VCaP (cell line): ENCODE results near the gene NAA15.

Experiments used
- H3K27ac ChIP-seq: fragments of 450-650 bp; 2 replicates; pipeline ENCODE4 v1.5.1; 2017
- TF ChIP-seq, protein P1 (sequence below): fragments of 450-650 bp; conservative IDR thresholded peaks from 2 replicates; pipeline ENCODE4 v1.5.1; 2017; ENCODE audit warnings: mild to moderate bottlenecking, moderate library complexity

Gene NAA15

DNA sequence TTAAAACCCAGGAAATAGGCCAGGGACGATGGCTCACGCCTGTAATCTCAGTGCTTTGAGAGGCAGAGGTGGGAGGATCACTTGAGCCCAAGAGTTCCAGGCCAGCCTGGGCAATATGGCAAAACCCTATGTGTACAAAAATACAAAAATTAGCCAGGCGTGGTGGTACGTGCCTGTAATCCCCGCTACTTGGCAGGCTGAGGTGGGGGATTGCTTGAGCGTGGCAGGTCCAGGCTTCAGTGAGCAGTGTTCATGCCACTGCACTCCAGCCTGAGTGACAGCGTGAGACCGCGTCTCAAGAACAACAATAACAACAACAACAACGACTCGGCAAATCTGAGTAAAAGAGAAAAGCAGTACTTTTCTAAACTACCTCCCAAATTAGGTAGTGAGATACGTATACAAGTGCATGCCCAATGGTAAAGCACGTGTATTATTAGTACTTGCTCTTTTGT is 13.9 kb downstream of the NAA15 start:
- TF ChIP-seq, protein P1, sequence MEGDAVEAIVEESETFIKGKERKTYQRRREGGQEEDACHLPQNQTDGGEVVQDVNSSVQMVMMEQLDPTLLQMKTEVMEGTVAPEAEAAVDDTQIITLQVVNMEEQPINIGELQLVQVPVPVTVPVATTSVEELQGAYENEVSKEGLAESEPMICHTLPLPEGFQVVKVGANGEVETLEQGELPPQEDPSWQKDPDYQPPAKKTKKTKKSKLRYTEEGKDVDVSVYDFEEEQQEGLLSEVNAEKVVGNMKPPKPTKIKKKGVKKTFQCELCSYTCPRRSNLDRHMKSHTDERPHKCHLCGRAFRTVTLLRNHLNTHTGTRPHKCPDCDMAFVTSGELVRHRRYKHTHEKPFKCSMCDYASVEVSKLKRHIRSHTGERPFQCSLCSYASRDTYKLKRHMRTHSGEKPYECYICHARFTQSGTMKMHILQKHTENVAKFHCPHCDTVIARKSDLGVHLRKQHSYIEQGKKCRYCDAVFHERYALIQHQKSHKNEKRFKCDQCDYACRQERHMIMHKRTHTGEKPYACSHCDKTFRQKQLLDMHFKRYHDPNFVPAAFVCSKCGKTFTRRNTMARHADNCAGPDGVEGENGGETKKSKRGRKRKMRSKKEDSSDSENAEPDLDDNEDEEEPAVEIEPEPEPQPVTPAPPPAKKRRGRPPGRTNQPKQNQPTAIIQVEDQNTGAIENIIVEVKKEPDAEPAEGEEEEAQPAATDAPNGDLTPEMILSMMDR = no peak

DNA sequence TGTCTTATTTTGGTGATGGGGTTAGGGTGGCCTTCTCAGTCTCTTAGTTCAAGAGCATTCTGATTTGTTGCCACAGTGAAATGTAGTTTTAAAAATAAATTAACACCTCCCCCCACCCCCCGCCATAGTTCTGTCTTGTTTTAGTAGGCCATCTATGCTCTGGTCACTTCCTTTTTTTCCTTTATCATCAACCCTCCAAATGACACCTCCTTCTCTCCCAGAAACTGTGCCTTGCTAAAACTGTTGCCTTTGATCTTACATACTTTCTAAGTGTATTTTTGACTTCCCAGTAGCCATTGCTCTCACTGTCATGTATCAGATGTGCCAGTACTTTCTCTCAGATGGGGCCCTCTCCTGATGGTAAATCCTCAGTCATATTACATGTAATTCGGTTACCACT is 15.4 kb downstream of the NAA15 start:
- TF ChIP-seq, protein P1 = no peak
- peak overlapping the region; percentile 29 for H3K27ac ChIP-seq

More for the DNA sequence above, 13.9 kb downstream of the NAA15 start:
- peak overlapping the region; percentile 29; the same call in 1 of the 2 replicates for H3K27ac ChIP-seq

DNA sequence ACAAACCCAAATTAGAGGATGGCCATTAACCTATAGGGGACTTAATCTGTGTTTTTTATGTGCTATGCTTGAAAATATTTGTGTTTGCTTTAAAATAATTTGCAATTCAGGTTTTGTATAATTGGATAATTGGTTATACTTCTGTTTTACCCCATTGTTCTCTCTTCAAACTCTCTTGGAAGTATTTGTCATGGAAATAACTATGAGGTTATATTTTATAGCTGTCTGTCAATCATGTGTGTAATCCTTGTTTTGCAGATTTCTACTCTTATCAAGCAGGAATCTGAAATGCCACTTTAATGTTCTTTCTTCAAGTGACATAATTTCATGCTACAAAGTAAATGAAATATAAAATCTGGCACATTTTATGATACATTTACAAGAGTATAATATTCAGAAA is 16.3 kb downstream of the NAA15 start:
- H3K27ac ChIP-seq = no peak overlapping the region
- TF ChIP-seq, protein P1 = no peak

DNA sequence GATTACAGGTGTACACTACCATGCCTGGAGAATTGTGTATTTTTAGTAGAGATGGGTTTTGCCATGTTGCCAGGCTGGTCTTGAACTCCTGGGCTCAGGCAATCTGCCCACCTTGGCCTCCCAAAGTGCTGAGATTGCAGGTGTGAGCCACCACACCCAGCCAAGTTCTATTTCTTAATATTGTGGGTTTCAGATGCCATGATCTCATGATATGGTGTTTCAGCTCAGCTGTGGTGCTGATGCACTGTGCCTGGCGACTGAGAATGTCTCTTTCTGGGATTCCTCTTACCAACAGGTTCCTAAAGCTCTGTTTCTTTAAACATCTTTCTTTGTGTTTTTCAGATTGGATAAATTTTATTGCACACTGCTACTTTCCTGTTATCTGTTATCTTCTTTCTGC is 18.3 kb downstream of the NAA15 start:
- TF ChIP-seq, protein P1 = no peak
- no peak overlapping the region for H3K27ac ChIP-seq

DNA sequence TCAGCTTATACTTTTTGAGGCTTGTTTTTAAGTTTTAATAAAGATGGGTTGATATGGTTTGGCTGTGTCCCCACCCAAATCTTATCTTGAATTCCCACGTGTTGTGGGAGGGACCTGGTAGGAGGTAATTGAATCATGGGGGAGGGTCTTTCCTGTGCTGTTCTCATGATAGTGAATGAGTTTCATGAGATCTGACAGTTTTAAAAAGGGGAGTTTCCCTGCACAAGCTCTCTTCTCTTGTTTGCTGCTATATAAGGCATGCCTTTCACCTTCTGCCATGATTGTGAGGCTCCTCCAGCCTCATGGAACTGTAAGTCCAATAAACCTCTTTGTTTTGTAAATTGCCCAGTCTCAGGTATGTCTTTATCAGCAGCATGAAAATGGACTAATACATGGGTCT is 20.8 kb downstream of the NAA15 start:
- H3K27ac ChIP-seq = peak overlapping the region; percentile 67; the same call in 1 of the 2 replicates

DNA sequence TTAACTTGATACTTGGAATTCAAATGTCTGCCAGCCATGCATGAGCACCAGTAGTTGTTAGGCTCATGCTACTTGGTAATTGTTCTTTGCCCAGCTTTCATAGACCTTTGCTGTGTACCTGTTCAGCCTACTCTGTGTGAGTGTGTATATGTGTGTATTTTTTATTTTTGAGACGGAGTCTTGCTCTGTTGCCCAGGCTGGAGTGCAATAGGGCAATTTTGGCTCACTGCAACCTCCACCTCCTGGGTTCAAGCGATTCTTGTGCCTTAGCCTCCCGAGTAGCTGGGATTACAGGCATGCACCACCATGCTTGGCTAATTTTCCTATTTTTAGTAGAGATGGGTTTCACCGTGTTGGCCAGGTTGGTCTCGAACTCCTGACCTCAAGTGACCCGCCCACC is 21.2 kb downstream of the NAA15 start:
- H3K27ac ChIP-seq = peak overlapping the region; percentile 67

DNA sequence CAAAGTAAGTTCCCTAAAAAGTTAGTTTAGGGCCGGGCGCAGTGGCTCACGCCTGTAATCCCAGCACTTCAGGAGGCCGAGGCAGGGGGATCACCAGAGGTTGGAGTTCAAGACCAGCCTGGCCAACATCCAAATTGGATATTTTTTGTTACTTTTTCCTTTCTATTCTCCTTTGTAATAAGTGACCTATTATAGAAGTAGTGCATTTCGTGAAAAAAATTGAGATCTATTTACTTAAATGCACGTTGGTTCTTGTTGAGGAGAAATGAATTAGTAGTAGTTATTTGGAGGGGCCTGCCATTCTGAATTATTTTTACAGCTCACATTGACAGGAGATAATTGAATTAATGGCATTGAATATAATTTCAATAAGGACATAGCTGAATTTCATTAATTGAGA is 23.3 kb downstream of the NAA15 start:
- TF ChIP-seq, protein P1 = no peak
- H3K27ac ChIP-seq = peak overlapping the region; percentile 67

DNA sequence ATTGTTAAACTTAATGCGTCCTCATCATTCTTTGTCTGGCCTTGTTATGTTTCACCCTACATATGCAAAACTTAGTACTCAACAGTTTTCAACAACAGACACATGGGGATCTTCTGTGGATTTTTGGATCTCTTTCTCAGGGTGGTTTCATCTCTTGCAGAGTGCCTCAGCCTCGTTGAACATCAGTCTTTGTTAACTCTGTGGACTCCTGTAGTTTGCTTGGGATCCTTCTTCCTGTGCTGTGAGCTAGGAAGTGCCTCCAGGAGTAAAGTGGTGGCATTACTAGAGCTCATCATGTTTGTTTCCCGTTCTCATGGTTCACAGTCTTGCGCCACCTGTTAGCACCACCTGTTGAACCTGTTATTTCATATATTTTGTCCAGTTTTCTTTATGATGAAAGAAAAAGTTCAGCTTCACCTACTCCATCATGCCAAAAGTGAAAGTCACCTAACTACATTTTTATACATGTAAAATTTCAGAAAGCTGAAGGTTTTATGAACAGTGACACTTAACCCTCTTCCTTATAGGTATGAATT is 28.4 kb downstream of the NAA15 start:
- H3K27ac ChIP-seq = no peak overlapping the region

More for the DNA sequence above, 28.4 kb downstream of the NAA15 start:
- TF ChIP-seq, protein P1 = no peak
